Mammary epithelial cell (primary cell): ENCODE data around the gene ANK3.

Experiments
- EZH2 ChIP-seq: IDR thresholded peaks from 2 replicates; pipeline ENCODE4 v1.6.1; 2012; ENCODE audit warnings: low read length, inconsistent platforms, borderline replicate concordance
- TF ChIP-seq, protein P1 (sequence below), 2 donors: IDR thresholded peaks in 1 of 2; conservative IDR thresholded peaks in 1 of 2; 2 replicates each; pipeline ENCODE4 v1.5.1; 2011 to 2012; ENCODE audit warnings: inconsistent platforms in 2 of 2, low read length in 2 of 2, mild to moderate bottlenecking in 2 of 2, control low read depth in 1 of 2, low read depth in 1 of 2; ENCODE audit not compliant: insufficient read depth in 1 of 2; ENCODE audit errors: extremely low read depth in 1 of 2

- TF ChIP-seq EZH2, result no peak
- TF ChIP-seq, protein P1, sequence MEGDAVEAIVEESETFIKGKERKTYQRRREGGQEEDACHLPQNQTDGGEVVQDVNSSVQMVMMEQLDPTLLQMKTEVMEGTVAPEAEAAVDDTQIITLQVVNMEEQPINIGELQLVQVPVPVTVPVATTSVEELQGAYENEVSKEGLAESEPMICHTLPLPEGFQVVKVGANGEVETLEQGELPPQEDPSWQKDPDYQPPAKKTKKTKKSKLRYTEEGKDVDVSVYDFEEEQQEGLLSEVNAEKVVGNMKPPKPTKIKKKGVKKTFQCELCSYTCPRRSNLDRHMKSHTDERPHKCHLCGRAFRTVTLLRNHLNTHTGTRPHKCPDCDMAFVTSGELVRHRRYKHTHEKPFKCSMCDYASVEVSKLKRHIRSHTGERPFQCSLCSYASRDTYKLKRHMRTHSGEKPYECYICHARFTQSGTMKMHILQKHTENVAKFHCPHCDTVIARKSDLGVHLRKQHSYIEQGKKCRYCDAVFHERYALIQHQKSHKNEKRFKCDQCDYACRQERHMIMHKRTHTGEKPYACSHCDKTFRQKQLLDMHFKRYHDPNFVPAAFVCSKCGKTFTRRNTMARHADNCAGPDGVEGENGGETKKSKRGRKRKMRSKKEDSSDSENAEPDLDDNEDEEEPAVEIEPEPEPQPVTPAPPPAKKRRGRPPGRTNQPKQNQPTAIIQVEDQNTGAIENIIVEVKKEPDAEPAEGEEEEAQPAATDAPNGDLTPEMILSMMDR (conservative IDR thresholded peaks at IDR 0.05 in 1 of 2, IDR thresholded peaks at IDR 0.05 in 1 of 2; ENCODE audit: extremely low read depth in 1 of 2, insufficient read depth in 1 of 2, low read depth in 1 of 2, low read length in 2 of 2), result no peak
Observed at GRCh38 chr10:60316029-60316428, 73.6 kb downstream of the ANK3 start.
